ENCODE results near the gene KLHL17. TPM values are rescaled to one million over a fixed set of nuclear protein-coding genes. Genes with fewer than 3 reads are reported as not detected.

The KLHL17 gene
- total and polyA plus RNA-seq, 9 of the 15 experiments (the other 6 are each of a cell fraction or from before 2014, with no cell fraction given): 0.14 to 84.8 (median 13.0) TPM

DNA sequence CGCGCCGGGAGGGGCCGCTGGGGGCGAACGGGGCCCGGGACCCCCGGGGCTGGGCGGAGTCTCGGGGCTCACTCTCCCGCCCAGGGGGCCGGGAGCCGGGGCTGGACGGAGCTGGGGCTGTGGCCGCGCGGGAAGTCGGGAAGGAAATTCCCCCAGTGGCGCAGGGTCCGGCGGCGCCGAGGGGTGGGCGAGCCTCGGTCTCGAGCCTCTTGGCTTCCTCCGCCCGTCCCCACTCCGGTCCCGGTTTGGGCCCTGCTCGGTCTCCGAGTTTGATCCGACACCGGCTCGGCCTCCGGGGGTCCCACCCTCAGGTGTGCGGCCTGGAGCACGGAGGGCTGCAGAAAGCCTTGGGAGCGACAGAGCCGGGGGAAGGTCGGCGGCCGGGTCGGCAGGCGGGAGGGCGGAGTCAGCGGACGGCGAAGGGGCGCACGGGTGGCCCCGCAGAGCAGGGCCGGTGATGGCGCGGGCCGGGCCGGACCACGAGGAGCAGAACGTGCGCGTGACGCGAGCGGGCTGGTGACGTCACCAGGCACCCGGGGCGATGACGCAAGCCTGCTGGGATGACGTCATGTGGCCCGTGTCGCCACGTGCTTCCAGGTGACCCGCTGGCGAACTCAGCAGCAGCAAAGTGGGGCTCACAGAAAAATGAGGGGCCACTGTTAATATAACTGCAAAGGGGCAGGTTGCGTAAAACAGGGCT is 40.1 kb downstream of the KLHL17 start (continued):
- TF ChIP-seq GATAD2A (IDR thresholded peaks at IDR 0.05) (peak; percentile 93), ZNF311 (CRISPR knock-in tag; IDR thresholded peaks at IDR 0.05) (peak; percentile 28; the same call in 1 of the 2 replicates), ZNF165 (CRISPR knock-in tag; IDR thresholded peaks at IDR 0.05; ENCODE audit: borderline replicate concordance) (no peak), MEF2D (tag; conservative IDR thresholded peaks at IDR 0.05; ENCODE audit: low read depth) (peak; percentile 63; the same call in 1 of the 2 replicates), ZNF583 (CRISPR knock-in tag; IDR thresholded peaks at IDR 0.05) (peak; percentile 87), RUNX1 (IDR thresholded peaks at IDR 0.05; ENCODE audit: low read depth) (no peak)
- TF ChIP-seq, protein P1, sequence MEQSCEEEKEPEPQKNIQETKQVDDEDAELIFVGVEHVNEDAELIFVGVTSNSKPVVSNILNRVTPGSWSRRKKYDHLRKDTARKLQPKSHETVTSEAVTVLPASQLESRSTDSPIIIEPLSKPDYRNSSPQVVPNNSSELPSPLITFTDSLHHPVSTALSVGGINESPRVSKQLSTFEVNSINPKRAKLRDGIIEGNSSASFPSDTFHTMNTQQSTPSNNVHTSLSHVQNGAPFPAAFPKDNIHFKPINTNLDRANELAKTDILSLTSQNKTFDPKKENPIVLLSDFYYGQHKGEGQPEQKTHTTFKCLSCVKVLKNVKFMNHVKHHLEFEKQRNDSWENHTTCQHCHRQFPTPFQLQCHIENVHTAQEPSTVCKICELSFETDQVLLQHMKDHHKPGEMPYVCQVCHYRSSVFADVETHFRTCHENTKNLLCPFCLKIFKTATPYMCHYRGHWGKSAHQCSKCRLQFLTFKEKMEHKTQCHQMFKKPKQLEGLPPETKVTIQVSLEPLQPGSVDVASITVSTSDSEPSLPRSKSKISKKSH (CRISPR knock-in tag; IDR thresholded peaks at IDR 0.05): no peak
- TF ChIP-seq, protein P2, sequence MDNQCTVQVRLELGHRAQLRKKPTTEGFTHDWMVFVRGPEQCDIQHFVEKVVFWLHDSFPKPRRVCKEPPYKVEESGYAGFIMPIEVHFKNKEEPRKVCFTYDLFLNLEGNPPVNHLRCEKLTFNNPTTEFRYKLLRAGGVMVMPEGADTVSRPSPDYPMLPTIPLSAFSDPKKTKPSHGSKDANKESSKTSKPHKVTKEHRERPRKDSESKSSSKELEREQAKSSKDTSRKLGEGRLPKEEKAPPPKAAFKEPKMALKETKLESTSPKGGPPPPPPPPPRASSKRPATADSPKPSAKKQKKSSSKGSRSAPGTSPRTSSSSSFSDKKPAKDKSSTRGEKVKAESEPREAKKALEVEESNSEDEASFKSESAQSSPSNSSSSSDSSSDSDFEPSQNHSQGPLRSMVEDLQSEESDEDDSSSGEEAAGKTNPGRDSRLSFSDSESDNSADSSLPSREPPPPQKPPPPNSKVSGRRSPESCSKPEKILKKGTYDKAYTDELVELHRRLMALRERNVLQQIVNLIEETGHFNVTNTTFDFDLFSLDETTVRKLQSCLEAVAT (IDR thresholded peaks at IDR 0.05): peak in 1 of 2 experiments; percentile 45; a peak in 1 of 4 replicates
- TF ChIP-seq, protein P3, sequence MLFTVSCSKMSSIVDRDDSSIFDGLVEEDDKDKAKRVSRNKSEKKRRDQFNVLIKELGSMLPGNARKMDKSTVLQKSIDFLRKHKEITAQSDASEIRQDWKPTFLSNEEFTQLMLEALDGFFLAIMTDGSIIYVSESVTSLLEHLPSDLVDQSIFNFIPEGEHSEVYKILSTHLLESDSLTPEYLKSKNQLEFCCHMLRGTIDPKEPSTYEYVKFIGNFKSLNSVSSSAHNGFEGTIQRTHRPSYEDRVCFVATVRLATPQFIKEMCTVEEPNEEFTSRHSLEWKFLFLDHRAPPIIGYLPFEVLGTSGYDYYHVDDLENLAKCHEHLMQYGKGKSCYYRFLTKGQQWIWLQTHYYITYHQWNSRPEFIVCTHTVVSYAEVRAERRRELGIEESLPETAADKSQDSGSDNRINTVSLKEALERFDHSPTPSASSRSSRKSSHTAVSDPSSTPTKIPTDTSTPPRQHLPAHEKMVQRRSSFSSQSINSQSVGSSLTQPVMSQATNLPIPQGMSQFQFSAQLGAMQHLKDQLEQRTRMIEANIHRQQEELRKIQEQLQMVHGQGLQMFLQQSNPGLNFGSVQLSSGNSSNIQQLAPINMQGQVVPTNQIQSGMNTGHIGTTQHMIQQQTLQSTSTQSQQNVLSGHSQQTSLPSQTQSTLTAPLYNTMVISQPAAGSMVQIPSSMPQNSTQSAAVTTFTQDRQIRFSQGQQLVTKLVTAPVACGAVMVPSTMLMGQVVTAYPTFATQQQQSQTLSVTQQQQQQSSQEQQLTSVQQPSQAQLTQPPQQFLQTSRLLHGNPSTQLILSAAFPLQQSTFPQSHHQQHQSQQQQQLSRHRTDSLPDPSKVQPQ (CRISPR knock-in tag; IDR thresholded peaks at IDR 0.05; ENCODE audit: borderline replicate concordance): peak; percentile 86; the same call in 1 of the 2 replicates
- TF ChIP-seq, protein P4, sequence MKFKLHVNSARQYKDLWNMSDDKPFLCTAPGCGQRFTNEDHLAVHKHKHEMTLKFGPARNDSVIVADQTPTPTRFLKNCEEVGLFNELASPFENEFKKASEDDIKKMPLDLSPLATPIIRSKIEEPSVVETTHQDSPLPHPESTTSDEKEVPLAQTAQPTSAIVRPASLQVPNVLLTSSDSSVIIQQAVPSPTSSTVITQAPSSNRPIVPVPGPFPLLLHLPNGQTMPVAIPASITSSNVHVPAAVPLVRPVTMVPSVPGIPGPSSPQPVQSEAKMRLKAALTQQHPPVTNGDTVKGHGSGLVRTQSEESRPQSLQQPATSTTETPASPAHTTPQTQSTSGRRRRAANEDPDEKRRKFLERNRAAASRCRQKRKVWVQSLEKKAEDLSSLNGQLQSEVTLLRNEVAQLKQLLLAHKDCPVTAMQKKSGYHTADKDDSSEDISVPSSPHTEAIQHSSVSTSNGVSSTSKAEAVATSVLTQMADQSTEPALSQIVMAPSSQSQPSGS (CRISPR knock-in tag; IDR thresholded peaks at IDR 0.05): peak; percentile 100
- TF ChIP-seq, protein P5, sequence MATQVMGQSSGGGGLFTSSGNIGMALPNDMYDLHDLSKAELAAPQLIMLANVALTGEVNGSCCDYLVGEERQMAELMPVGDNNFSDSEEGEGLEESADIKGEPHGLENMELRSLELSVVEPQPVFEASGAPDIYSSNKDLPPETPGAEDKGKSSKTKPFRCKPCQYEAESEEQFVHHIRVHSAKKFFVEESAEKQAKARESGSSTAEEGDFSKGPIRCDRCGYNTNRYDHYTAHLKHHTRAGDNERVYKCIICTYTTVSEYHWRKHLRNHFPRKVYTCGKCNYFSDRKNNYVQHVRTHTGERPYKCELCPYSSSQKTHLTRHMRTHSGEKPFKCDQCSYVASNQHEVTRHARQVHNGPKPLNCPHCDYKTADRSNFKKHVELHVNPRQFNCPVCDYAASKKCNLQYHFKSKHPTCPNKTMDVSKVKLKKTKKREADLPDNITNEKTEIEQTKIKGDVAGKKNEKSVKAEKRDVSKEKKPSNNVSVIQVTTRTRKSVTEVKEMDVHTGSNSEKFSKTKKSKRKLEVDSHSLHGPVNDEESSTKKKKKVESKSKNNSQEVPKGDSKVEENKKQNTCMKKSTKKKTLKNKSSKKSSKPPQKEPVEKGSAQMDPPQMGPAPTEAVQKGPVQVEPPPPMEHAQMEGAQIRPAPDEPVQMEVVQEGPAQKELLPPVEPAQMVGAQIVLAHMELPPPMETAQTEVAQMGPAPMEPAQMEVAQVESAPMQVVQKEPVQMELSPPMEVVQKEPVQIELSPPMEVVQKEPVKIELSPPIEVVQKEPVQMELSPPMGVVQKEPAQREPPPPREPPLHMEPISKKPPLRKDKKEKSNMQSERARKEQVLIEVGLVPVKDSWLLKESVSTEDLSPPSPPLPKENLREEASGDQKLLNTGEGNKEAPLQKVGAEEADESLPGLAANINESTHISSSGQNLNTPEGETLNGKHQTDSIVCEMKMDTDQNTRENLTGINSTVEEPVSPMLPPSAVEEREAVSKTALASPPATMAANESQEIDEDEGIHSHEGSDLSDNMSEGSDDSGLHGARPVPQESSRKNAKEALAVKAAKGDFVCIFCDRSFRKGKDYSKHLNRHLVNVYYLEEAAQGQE (IDR thresholded peaks at IDR 0.05; ENCODE audit: borderline replicate concordance): no peak
- TF ChIP-seq, protein P5 (CRISPR knock-in tag; IDR thresholded peaks at IDR 0.05; ENCODE audit: low read depth): no peak
